ENCODE measurements around the gene CTLA4.

CTLA4 gene

GRCh38 chr2:203857656-203858055, 9.9 kb upstream of the CTLA4 start:
- peak overlapping the region; percentile 11; the same call in 1 of the 2 replicates for H3K27ac ChIP-seq (ENCODE audit: low read length)
- no peaks in the 10 kb centered on the region for H3K27me3 ChIP-seq (replicated peaks; ENCODE audit: insufficient read depth, low read length)
- no peaks in the 10 kb centered on the region for H3K79me2 ChIP-seq (ENCODE audit: low read length)
- H3K4me1 ChIP-seq (ENCODE audit: low read length): peaks cover 71% of the 10 kb centered on the region
- no peak for TF ChIP-seq CTCF (IDR thresholded peaks at IDR 0.05; ENCODE audit: low read length)
- no peak for TF ChIP-seq EZH2phosphoT487 (IDR thresholded peaks at IDR 0.05; ENCODE audit: low read length)
- no peak for TF ChIP-seq EZH2 (optimal IDR thresholded peaks at IDR 0.05; ENCODE audit: low read depth, low read length)
- no peaks in the 10 kb centered on the region for H4K20me1 ChIP-seq (ENCODE audit: insufficient read depth, low read length)
- H3K36me3 ChIP-seq (replicated peaks; ENCODE audit: insufficient read depth, low read length): no peaks in the 10 kb centered on the region
- H3K9ac ChIP-seq (ENCODE audit: low read length): no peak overlapping the region
- no peaks in the 10 kb centered on the region for H3K9me3 ChIP-seq (replicated peaks; ENCODE audit: insufficient read depth, low read length)
- peak; percentile 54 for DNase-seq
- no peak overlapping the region for H2AFZ ChIP-seq (ENCODE audit: low read length)
- no peak overlapping the region for H3K4me3 ChIP-seq (ENCODE audit: low read length)
- H3K4me2 ChIP-seq (ENCODE audit: low read depth, low read length): peak overlapping the region; percentile 29
- H3K9me2 ChIP-seq (replicated peaks; ENCODE audit: insufficient read depth, low read length): no peaks in the 10 kb centered on the region
- peaks cover 48% of the 10 kb centered on the region for H3F3A ChIP-seq (ENCODE audit: insufficient read depth, low read length)

- Histone ChIP-seq H3K36me3 (replicated peaks; ENCODE audit: insufficient read depth, low read length) (no peaks in the 10 kb centered on the region), H3K79me2 (ENCODE audit: low read length) (no peaks in the 10 kb centered on the region), H3K27ac (ENCODE audit: low read length) (peak overlapping the region; percentile 11; the same call in 1 of the 2 replicates), H3K4me3 (ENCODE audit: low read length) (no peak overlapping the region), H3K4me2 (ENCODE audit: low read depth, low read length) (peak overlapping the region; percentile 29; the same call in 1 of the 2 replicates), H3F3A (ENCODE audit: insufficient read depth, low read length) (peaks cover 44% of the 10 kb centered on the region), H3K9me3 (replicated peaks; ENCODE audit: insufficient read depth, low read length) (no peaks in the 10 kb centered on the region), H2AFZ (ENCODE audit: low read length) (no peak overlapping the region), H3K4me1 (ENCODE audit: low read length) (peaks cover 68% of the 10 kb centered on the region), H3K27me3 (replicated peaks; ENCODE audit: insufficient read depth, low read length) (no peaks in the 10 kb centered on the region), H3K9ac (ENCODE audit: low read length) (no peak overlapping the region), H4K20me1 (ENCODE audit: insufficient read depth, low read length) (no peaks in the 10 kb centered on the region), H3K9me2 (replicated peaks; ENCODE audit: insufficient read depth, low read length) (no peaks in the 10 kb centered on the region)
- DNase-seq: no peak
- no peak for TF ChIP-seq EZH2phosphoT487 (IDR thresholded peaks at IDR 0.05; ENCODE audit: low read length)
- peak; percentile 33 for TF ChIP-seq CTCF (IDR thresholded peaks at IDR 0.05; ENCODE audit: low read length)
These were observed 9.4 kb upstream of the CTLA4 start for GRCh38 chr2:203858176-203858575.

GRCh38 chr2:203859030-203859789, 8.4 kb upstream of the CTLA4 start:
- H3K27ac ChIP-seq (ENCODE audit: low read length): peak overlapping the region; percentile 77
- H2AFZ ChIP-seq (ENCODE audit: low read length): peak overlapping the region; percentile 49
- H3K4me1 ChIP-seq (ENCODE audit: low read length): peaks cover 59% of the 10 kb centered on the region
- H3K9ac ChIP-seq (ENCODE audit: low read length): peak overlapping the region; percentile 35
- H3K9me2 ChIP-seq (replicated peaks; ENCODE audit: insufficient read depth, low read length): no peaks in the 10 kb centered on the region
- peak overlapping the region; percentile 38 for H3K4me2 ChIP-seq (ENCODE audit: low read depth, low read length)
- no peak for TF ChIP-seq CTCF (IDR thresholded peaks at IDR 0.05; ENCODE audit: low read length)
- TF ChIP-seq EZH2phosphoT487 (IDR thresholded peaks at IDR 0.05; ENCODE audit: low read length): no peak
- TF ChIP-seq EZH2 (optimal IDR thresholded peaks at IDR 0.05; ENCODE audit: low read depth, low read length): no peak
- peak; percentile 71 for DNase-seq
- no peaks in the 10 kb centered on the region for H3K79me2 ChIP-seq (ENCODE audit: low read length)
- no peaks in the 10 kb centered on the region for H4K20me1 ChIP-seq (ENCODE audit: insufficient read depth, low read length)
- no peaks in the 10 kb centered on the region for H3K36me3 ChIP-seq (replicated peaks; ENCODE audit: insufficient read depth, low read length)
- H3K27me3 ChIP-seq (replicated peaks; ENCODE audit: insufficient read depth, low read length): no peaks in the 10 kb centered on the region
- no peak overlapping the region for H3K4me3 ChIP-seq (ENCODE audit: low read length)
- peaks cover 37% of the 10 kb centered on the region for H3F3A ChIP-seq (ENCODE audit: insufficient read depth, low read length)
- no peaks in the 10 kb centered on the region for H3K9me3 ChIP-seq (replicated peaks; ENCODE audit: insufficient read depth, low read length)
